BLaER1 (cell line): ENCODE results near the gene FAU.
A peak's percentile ranks its signal among the peaks of the same experiment; 100 is the strongest.
"Not testable (repeated sequence)": the region's sequence is repeated elsewhere in the genome, so short reads cannot be mapped to it uniquely, and the experiment has no call there.

ENCODE experiments used
- H3K27ac ChIP-seq: shearing (Covaris generic); formaldehyde crosslinking; 2 replicates; pipeline ENCODE4 v1.8.1; 2022
- H3K27me3 ChIP-seq: shearing (Covaris generic); formaldehyde crosslinking; 2 replicates; pipeline ENCODE4 v1.8.1; 2022
- H3K36me3 ChIP-seq: shearing (Covaris generic); formaldehyde crosslinking; 2 replicates; pipeline ENCODE4 v1.8.1; 2022
- H3K4me1 ChIP-seq: shearing (Covaris generic); formaldehyde crosslinking; 2 replicates; pipeline ENCODE4 v1.8.1; 2022
- H3K4me2 ChIP-seq: shearing (Covaris generic); formaldehyde crosslinking; 2 replicates; pipeline ENCODE4 v1.8.1; 2022
- H3K4me3 ChIP-seq: shearing (Covaris generic); formaldehyde crosslinking; 2 replicates; pipeline ENCODE4 v1.8.1; 2022
- H3K9ac ChIP-seq: shearing (Covaris generic); formaldehyde crosslinking; 2 replicates; pipeline ENCODE4 v1.8.1; 2022
- H3K9me3 ChIP-seq: shearing (Covaris generic); formaldehyde crosslinking; 2 replicates; pipeline ENCODE4 v1.8.1; 2022
- H4K20me1 ChIP-seq: shearing (Covaris generic); formaldehyde crosslinking; 2 replicates; pipeline ENCODE4 v1.8.1; 2022
- Cebpa-rat ChIP-seq: shearing (Covaris generic); IDR thresholded peaks from 2 replicates; pipeline ENCODE4 v1.8.1; 2022

Gene FAU

DNA sequence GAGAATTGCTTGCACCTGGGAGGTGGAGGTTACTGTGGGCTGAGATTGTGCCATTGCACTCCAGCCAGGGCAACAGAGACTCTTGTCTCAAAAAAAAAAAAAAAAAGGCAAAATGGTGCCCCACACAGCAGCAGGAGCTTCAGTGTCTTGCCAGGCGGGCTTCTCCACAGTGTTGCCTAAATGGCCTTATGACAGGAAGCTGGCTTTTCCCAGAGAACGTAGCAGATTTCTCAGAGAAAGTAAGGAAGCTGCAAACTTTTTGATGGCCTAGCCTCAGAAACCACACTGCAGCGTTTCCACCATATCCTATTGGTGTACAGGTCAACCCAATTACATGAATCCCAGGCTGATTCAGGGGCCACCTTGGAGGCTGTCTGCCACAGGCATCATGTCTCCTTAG, 35.4 kb upstream of the FAU start:
- H3K4me2 ChIP-seq, result no peak overlapping the region

DNA sequence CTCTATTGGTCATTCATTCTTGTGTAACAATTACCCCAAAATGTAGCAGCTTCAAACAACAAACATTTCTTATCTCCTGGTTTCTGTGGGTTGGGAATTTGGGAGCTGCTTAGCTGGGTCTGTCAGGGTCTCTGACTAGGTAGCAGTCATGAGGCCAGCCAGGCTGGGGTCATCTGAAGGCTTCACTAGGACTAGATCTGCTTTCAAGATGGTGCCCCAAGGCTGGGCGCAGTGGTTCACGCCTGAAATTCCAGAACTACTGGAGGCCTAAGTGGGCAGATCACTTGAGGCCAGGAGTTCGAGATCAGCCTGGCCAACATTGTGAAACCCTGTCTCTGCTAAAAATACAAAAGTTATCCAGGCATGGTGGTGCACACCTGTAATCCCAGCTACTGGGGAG, 35.0 kb upstream of the FAU start:
- Histone ChIP-seq H3K4me1 (no peaks in the 10 kb centered on the region), H4K20me1 (no peaks in the 10 kb centered on the region)

More for the DNA sequence above, 35.4 kb upstream of the FAU start:
- no peak overlapping the region for H3K4me3 ChIP-seq
- no peak for TF ChIP-seq Cebpa-rat
- H3K36me3 ChIP-seq, result no peaks in the 10 kb centered on the region
- H3K27ac ChIP-seq, result no peak overlapping the region
- no peaks in the 10 kb centered on the region for H3K9me3 ChIP-seq
- no peak overlapping the region for H3K9ac ChIP-seq
- no peaks in the 10 kb centered on the region for H4K20me1 ChIP-seq
- H3K27me3 ChIP-seq, result no peaks in the 10 kb centered on the region
- no peaks in the 10 kb centered on the region for H3K4me1 ChIP-seq

DNA sequence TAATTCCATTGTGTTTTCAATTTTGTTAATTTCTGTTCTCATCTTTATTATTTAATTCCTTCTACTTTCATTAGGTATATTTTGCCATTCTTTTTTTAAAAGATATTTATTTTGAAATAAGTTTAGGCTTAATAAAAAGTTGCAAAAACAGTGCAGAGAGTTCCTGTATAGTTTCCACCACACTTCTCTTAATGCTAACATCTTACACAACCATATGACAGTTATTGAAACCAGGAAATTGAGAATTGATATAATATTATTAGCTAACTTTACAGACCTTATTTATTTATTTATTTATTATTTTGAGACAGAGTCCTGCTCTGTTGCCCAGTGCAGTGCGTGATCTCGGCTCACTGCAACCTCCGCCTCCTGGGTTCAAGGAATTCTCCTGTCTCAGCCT, 34.3 kb upstream of the FAU start:
- Histone ChIP-seq H3K4me1 (peaks cover 1% of the 10 kb centered on the region; the same call in 1 of the 2 replicates), H3K27me3 (no peaks in the 10 kb centered on the region), H4K20me1 (no peaks in the 10 kb centered on the region), H3K9ac (no peak overlapping the region), H3K9me3 (no peaks in the 10 kb centered on the region), H3K4me2 (no peak overlapping the region), H3K36me3 (no peaks in the 10 kb centered on the region), H3K27ac (no peak overlapping the region), H3K4me3 (no peak overlapping the region)
- TF ChIP-seq Cebpa-rat, result no peak

More for the DNA sequence above, 35.0 kb upstream of the FAU start:
- H3K9ac ChIP-seq, result no peak overlapping the region
- H3K27ac ChIP-seq, result no peak overlapping the region
- no peaks in the 10 kb centered on the region for H3K36me3 ChIP-seq
- TF ChIP-seq Cebpa-rat, result no peak
- H3K9me3 ChIP-seq, result no peaks in the 10 kb centered on the region
- no peaks in the 10 kb centered on the region for H3K27me3 ChIP-seq
- H3K4me2 ChIP-seq, result no peak overlapping the region
- H3K4me3 ChIP-seq, result no peak overlapping the region

DNA sequence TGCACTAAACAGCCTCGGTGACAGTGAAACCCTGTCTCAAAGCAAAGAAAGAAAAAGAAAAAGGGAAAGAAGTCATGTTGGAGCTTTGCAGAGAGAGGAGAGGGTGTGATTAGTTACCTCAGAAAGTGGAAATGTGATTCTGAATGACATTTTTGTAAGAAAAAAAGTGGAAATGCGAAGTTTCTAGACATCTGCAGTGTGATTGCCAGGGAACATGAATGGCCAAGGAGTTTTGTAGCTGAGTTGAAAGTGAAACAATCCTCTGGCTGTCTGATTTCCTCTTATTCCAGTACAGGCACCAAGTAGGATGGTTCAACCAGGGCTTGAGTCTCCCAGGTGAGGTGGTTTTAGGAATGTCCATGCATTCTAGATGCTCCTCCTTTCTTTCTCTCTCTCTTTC, 30.2 kb upstream of the FAU start:
- no peak overlapping the region for H3K27ac ChIP-seq
- H3K4me1 ChIP-seq, result peaks cover 28% of the 10 kb centered on the region; the same call in 1 of the 2 replicates
- H3K4me3 ChIP-seq, result no peak overlapping the region
- no peaks in the 10 kb centered on the region for H3K36me3 ChIP-seq
- no peak overlapping the region for H3K4me2 ChIP-seq
- no peak overlapping the region for H3K9ac ChIP-seq
- peaks cover 4% of the 10 kb centered on the region for H3K9me3 ChIP-seq
- H4K20me1 ChIP-seq, result no peaks in the 10 kb centered on the region
- no peak for TF ChIP-seq Cebpa-rat
- no peaks in the 10 kb centered on the region for H3K27me3 ChIP-seq

DNA sequence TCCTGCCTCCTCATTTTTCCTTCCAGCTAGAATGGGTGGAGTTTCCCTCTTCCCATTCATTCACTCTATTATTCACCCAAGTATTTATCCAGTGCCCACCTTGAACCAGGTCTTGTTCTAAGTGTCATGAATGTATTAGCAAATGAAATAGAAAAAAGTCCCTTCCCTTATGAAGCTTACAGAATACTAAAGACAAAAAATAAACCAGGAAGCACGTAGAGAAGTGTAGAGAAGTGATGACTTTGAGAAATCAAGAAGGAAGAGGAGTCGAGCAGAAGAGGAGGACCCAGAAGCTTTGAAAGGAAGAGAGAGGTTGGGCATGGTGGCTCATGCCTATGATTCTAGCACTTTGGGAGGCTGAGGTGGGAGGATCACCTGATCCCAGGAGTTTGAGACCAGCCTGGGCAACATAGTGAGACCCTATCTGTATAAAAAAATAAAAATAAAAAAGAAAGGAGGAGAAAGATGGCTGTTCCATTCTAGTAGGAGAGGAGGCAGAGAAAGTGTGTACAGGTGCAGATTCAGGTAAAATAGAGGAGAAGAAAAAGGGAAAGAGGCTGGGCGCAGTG, 29.5 kb upstream of the FAU start:
- Histone ChIP-seq H3K4me1 (peaks cover 30% of the 10 kb centered on the region; the same call in 1 of the 2 replicates), H3K4me2 (no peak overlapping the region), H3K4me3 (no peak overlapping the region), H4K20me1 (no peaks in the 10 kb centered on the region), H3K27ac (no peak overlapping the region), H3K9me3 (peaks cover 11% of the 10 kb centered on the region), H3K36me3 (no peaks in the 10 kb centered on the region), H3K9ac (no peak overlapping the region), H3K27me3 (no peaks in the 10 kb centered on the region)
- TF ChIP-seq Cebpa-rat, result no peak

DNA sequence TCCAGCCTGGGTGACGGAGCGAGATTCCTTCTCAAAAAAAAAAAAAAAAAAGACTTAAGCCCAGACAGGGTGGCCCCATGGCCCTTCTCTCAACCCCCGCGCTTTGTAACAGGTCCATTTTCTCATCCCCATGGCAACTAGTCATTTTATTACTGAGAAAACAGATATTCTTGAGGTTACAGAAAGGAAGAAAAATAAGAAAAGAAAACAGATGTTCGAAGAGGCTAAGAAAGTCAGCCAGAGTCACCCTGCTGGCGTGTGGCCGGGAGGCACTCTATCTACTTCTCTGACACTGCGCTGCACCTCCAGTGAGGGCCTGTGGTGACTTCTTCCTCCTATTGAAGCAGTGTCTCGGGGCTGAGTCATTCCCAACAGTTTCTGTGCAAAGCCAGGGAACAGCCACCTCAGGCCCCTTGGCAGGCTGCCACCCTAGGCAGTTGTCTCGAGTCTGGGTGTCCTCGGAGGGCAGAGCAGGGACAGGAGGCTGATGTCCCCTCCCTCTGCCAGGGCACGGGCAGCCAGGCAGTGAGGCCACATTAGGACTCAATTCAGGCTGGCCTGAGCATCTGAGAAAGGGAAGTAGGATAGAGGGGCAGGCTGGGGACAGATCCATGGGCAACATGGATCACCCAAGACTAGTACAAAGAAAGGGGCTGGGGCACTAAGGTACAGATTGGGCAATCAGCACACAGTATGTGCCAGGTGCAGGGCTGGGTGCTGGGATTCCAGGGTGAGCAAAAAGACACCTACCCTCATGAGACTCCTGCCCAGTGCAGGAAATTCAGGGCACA, 28.8 kb upstream of the FAU start:
- Histone ChIP-seq H3K36me3 (no peaks in the 10 kb centered on the region), H3K4me1 (peaks cover 37% of the 10 kb centered on the region), H3K4me3 (no peak overlapping the region), H4K20me1 (no peaks in the 10 kb centered on the region), H3K27me3 (no peaks in the 10 kb centered on the region), H3K4me2 (peak overlapping the region; percentile 4; the same call in 1 of the 2 replicates), H3K27ac (no peak overlapping the region), H3K9ac (no peak overlapping the region), H3K9me3 (peaks cover 18% of the 10 kb centered on the region)
- no peak for TF ChIP-seq Cebpa-rat

DNA sequence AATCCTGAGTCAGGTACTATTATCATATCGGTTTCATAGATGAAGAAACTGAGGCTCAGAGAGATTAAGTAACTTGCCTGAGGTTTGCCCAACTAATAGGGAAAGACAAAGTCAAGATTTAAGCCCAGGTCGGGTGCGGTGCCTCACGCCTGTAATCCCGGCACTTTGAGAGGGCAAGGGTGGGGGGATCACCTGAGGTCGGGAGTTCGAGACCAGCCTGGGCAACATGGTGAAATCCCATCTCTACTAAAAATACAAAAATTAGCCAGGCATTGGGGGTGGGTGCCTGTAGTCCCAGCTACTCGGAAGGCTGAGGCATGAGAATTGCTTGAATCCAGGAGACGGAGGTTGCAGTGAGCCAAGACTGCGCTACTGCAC, 28.2 kb upstream of the FAU start:
- not testable (repeated sequence) for H3K9ac ChIP-seq, H4K20me1 ChIP-seq, H3K4me3 ChIP-seq, H3K36me3 ChIP-seq, H3K27me3 ChIP-seq, H3K4me2 ChIP-seq, H3K27ac ChIP-seq
- Histone ChIP-seq H3K9me3 (peaks cover 18% of the 10 kb centered on the region), H3K4me1 (peaks cover 39% of the 10 kb centered on the region)

DNA sequence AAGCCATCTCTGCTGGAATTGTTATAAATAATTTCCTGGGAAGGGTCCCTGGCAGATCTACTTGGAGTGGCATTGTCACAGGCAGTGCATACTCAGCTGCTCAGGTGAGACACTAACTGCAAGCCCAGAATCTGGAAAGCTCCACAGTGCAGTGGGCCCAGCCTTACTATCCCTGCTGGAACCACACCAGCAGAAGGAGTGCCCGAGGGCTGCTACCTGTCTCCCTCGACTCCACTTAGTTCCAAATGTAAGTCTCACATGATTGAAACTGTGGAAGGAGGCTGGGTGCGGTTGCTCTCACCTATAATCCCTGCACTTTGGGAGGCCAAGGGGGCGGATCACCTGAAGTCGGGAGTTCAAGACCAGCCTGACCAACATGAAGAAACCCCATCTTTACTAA, 26.7 kb upstream of the FAU start:
- no peak for TF ChIP-seq Cebpa-rat
- no peaks in the 10 kb centered on the region for H4K20me1 ChIP-seq
- H3K4me2 ChIP-seq, result 0 out of 2 replicates have a peak overlapping the region, but pooled peaks have one; percentile 3
- H3K4me1 ChIP-seq, result peaks cover 43% of the 10 kb centered on the region
- H3K4me3 ChIP-seq, result no peak overlapping the region
- H3K9me3 ChIP-seq, result peaks cover 18% of the 10 kb centered on the region
- H3K9ac ChIP-seq, result no peak overlapping the region
- no peak overlapping the region for H3K27ac ChIP-seq
- no peaks in the 10 kb centered on the region for H3K27me3 ChIP-seq
- no peaks in the 10 kb centered on the region for H3K36me3 ChIP-seq

DNA sequence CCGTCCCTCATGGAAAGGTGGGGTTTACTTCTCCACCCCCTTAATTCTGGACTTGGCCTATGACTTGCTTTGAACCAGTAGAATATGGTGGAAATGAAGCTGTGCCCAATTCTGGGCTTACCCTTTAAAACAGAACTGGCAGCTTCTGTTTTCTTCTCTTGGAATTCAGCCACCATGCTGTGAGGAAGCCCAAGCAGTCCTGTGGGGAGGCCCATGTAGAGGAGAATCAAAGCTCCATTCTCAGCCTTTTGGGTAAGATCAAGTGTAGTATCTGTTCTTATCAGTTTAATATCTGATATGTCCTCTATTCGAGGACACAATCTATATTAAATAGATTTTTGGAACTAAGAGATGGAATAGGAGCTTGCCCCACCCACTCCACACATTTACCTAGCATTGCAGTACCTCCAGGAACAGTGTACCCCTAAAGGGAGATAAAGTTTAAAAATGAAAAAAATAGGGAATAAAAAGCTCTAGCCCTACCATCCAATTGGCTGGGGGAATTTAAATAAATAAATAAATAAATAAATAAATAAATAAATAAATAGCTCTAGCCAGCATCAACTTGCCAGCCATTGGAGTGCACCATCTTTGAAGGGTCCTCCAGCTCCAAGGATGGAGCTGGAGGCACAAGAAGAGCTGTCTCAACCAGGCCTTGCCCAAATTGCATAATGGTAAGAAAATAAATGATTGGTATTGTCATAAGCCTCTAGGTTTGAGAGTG, 25.6 kb upstream of the FAU start:
- no peak overlapping the region for H3K4me3 ChIP-seq
- H3K27ac ChIP-seq, result no peak overlapping the region
- no peaks in the 10 kb centered on the region for H3K36me3 ChIP-seq
- H3K27me3 ChIP-seq, result no peaks in the 10 kb centered on the region
- no peaks in the 10 kb centered on the region for H4K20me1 ChIP-seq
- no peak overlapping the region for H3K4me2 ChIP-seq
- H3K4me1 ChIP-seq, result peaks cover 54% of the 10 kb centered on the region
- H3K9ac ChIP-seq, result no peak overlapping the region
- TF ChIP-seq Cebpa-rat, result no peak
- peaks cover 18% of the 10 kb centered on the region for H3K9me3 ChIP-seq
